NCI-H510A treated with DMSO at 0.1 percent for 48 hours (cell line): Measurements from ENCODE around the gene ARHGAP6.
"Not testable (repeated sequence)": the region's sequence is repeated elsewhere in the genome, so short reads cannot be mapped to it uniquely, and the experiment has no call there.

Experiments used
- DNase-seq: peaks from one replicate; lab custom pipeline; 2025; lab: John Stamatoyannopoulos, UW

The ARHGAP6 gene

GRCh38 chrX:11532291-11533078, 133.2 kb downstream of the ARHGAP6 start:
- no peak for DNase-seq

GRCh38 chrX:11531226-11531625, 134.5 kb downstream of the ARHGAP6 start:
- no peak for DNase-seq

GRCh38 chrX:11530621-11531020, 135.1 kb downstream of the ARHGAP6 start:
- no peak for DNase-seq

- DNase-seq = no peak
Measured at GRCh38 chrX:11528623-11529022, 137.1 kb downstream of the ARHGAP6 start.

GRCh38 chrX:11525685-11526084, 140.0 kb downstream of the ARHGAP6 start:
- DNase-seq = no peak

GRCh38 chrX:11519234-11519633, 146.5 kb downstream of the ARHGAP6 start:
- DNase-seq = not testable (repeated sequence)

- no peak for DNase-seq
Measured at GRCh38 chrX:11509786-11510185, 155.9 kb downstream of the ARHGAP6 start.

GRCh38 chrX:11504234-11504633, 161.5 kb downstream of the ARHGAP6 start:
- DNase-seq = no peak

GRCh38 chrX:11499076-11500044, 166.4 kb downstream of the ARHGAP6 start:
- no peak for DNase-seq

GRCh38 chrX:11491375-11491774, 174.3 kb downstream of the ARHGAP6 start:
- DNase-seq = not testable (repeated sequence)

- no peak for DNase-seq
Measured at GRCh38 chrX:11484290-11484689, 181.4 kb downstream of the ARHGAP6 start.

- no peak for DNase-seq
Measured at GRCh38 chrX:11481035-11481434, 184.7 kb downstream of the ARHGAP6 start.

- DNase-seq = no peak
Measured at GRCh38 chrX:11480626-11481025, 185.1 kb downstream of the ARHGAP6 start.

GRCh38 chrX:11478911-11479310, 186.8 kb downstream of the ARHGAP6 start:
- no peak for DNase-seq

GRCh38 chrX:11478026-11478425, 187.7 kb downstream of the ARHGAP6 start:
- no peak for DNase-seq

GRCh38 chrX:11474576-11474975, 191.1 kb downstream of the ARHGAP6 start:
- DNase-seq = no peak

GRCh38 chrX:11474021-11474420, 191.7 kb downstream of the ARHGAP6 start:
- no peak for DNase-seq

GRCh38 chrX:11472879-11473278, 192.8 kb downstream of the ARHGAP6 start:
- no peak for DNase-seq

GRCh38 chrX:11472381-11472780, 193.3 kb downstream of the ARHGAP6 start:
- no peak for DNase-seq

- no peak for DNase-seq
Measured at GRCh38 chrX:11470250-11470974, 195.3 kb downstream of the ARHGAP6 start.

- no peak for DNase-seq
Measured at GRCh38 chrX:11465648-11466411, 199.9 kb downstream of the ARHGAP6 start.
